ENCODE results near the gene DLG2. TPM values are rescaled to one million over a fixed set of nuclear protein-coding genes. Genes with fewer than 3 reads are reported as not detected.

DLG2 gene
- total RNA-seq, 4 donors from 2014 or later: 2.9 to 30.2 (median 22.6) TPM

- H3K27ac ChIP-seq: no peak overlapping the region
- intact Hi-C loops (cut with DNase I; ENCODE audit: low total_unique reads): no loop called here
- DNase-seq: no peak
- H3K4me3 ChIP-seq: no peak overlapping the region
- no peak for TF ChIP-seq POLR2A (IDR thresholded peaks at IDR 0.05)
- TF ChIP-seq CTCF (IDR thresholded peaks at IDR 0.05): no peak
- H3K36me3 ChIP-seq: no peaks in the 10 kb centered on the region
- H3K9me3 ChIP-seq: no peaks in the 10 kb centered on the region
- H3K27me3 ChIP-seq: no peaks in the 10 kb centered on the region
- H3K4me1 ChIP-seq: no peaks in the 10 kb centered on the region
These were observed 1965.4 kb downstream of the DLG2 start for GRCh38 chr11:83661491-83662350.

- Histone ChIP-seq H3K36me3 (no peaks in the 10 kb centered on the region), H3K9me3 (no peaks in the 10 kb centered on the region), H3K4me3 (no peak overlapping the region), H3K27me3 (no peaks in the 10 kb centered on the region), H3K27ac (no peak overlapping the region), H3K4me1 (no peaks in the 10 kb centered on the region)
- TF ChIP-seq POLR2A (IDR thresholded peaks at IDR 0.05): no peak
- no peak for DNase-seq
- intact Hi-C loops (cut with DNase I; ENCODE audit: low total_unique reads): no loop called here
These were observed 1967.7 kb downstream of the DLG2 start for GRCh38 chr11:83659466-83659865.

- no peaks in the 10 kb centered on the region for H3K9me3 ChIP-seq
- H3K4me1 ChIP-seq: no peaks in the 10 kb centered on the region
- intact Hi-C loops (cut with DNase I; ENCODE audit: low total_unique reads): no loop called here
- no peak overlapping the region for H3K4me3 ChIP-seq
- DNase-seq: no peak
- H3K36me3 ChIP-seq: no peaks in the 10 kb centered on the region
- no peak overlapping the region for H3K27ac ChIP-seq
- no peaks in the 10 kb centered on the region for H3K27me3 ChIP-seq
- no peak for TF ChIP-seq CTCF (IDR thresholded peaks at IDR 0.05)
- no peak for TF ChIP-seq POLR2A (IDR thresholded peaks at IDR 0.05)
These were observed 1970.3 kb downstream of the DLG2 start for GRCh38 chr11:83656796-83657330.

- DNase-seq: no peak
- no peaks in the 10 kb centered on the region for H3K27me3 ChIP-seq
- TF ChIP-seq POLR2A (IDR thresholded peaks at IDR 0.05) (no peak), CTCF (IDR thresholded peaks at IDR 0.05) (no peak)
- H3K4me1 ChIP-seq: no peaks in the 10 kb centered on the region
- H3K36me3 ChIP-seq: no peaks in the 10 kb centered on the region
- H3K27ac ChIP-seq: no peak overlapping the region
- intact Hi-C loops (cut with DNase I; ENCODE audit: low total_unique reads): no loop called here
- no peaks in the 10 kb centered on the region for H3K9me3 ChIP-seq
- H3K4me3 ChIP-seq: no peak overlapping the region
These were observed 1971.2 kb downstream of the DLG2 start for GRCh38 chr11:83655976-83656375.

GRCh38 chr11:83649528-83649855, 1977.7 kb downstream of the DLG2 start:
- H3K4me3 ChIP-seq: no peak overlapping the region
- no peak overlapping the region for H3K27ac ChIP-seq
- TF ChIP-seq CTCF (IDR thresholded peaks at IDR 0.05) (no peak), POLR2A (IDR thresholded peaks at IDR 0.05) (no peak)
- H3K4me1 ChIP-seq: no peaks in the 10 kb centered on the region
- no peaks in the 10 kb centered on the region for H3K27me3 ChIP-seq
- intact Hi-C loops (cut with DNase I; ENCODE audit: low total_unique reads): no loop called here
- H3K36me3 ChIP-seq: no peaks in the 10 kb centered on the region
- DNase-seq: no peak
- no peaks in the 10 kb centered on the region for H3K9me3 ChIP-seq

Measured in uterus (tissue), 4 donors.